ENCODE measurements around the gene THBD. TPM values are rescaled to one million over a fixed set of nuclear protein-coding genes. Genes with fewer than 3 reads are reported as not detected.

Gene THBD
- polyA plus RNA-seq, 1 donor, result 9.9 TPM

DNA sequence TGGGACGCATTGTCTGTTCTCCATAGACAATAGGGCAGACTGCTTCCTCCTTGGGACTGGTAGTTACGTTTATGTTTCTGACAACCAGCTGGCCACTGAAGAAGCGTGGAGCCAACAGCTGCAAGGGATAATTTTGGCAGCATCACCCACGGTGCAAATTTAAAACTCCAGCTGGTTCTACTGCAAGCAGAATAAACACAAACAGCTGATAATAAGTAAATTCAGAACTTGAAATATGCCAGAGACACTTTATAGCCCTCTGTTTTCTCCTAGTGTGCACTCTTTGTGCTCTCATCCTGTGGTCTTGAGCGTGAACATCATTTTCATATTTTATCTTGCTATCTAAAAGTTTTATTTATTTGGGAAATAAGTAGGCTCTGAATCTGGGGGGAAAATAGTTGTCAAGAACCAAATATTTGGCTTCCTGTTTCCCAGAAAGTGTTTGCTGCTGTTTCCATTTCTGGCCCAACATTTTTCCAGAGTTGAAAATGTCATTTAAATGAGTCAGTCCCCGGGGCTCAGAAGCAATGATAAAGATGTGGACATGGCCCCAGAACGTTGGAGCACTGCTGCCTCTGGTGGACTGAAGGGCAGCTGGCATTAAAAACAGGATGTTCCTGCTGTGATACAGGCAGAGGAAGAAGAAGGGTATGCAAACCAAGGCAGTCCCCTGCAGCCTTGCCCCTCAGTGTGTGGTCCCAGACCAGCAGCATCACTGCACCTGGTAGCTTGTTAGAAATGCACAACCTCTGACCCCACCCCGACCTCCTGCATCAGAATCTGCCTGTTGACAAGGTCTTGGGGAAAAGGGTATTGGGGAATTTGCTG is 12.5 kb upstream of the THBD start:
- peak; percentile 73 for DNase-seq

DNA sequence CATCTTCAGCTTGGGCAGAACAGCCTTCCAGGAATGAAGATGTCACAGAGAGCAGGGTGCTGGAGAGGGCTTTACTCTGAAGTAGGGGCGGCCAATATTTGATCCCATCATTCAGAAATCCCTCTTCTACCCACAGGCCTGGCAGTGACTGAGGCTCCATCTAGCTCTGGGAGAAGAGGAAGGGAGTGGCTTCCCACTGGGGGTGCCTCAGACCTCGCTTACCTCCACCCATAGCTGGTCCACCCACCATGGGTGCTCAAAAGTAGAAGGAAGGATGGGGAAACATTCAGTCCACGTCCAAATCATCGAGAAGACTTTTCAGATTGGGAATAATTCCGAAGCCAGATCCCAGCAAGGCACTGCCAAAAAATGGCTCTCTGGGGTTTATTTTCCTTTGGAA is 11.8 kb upstream of the THBD start:
- no peak for DNase-seq

DNA sequence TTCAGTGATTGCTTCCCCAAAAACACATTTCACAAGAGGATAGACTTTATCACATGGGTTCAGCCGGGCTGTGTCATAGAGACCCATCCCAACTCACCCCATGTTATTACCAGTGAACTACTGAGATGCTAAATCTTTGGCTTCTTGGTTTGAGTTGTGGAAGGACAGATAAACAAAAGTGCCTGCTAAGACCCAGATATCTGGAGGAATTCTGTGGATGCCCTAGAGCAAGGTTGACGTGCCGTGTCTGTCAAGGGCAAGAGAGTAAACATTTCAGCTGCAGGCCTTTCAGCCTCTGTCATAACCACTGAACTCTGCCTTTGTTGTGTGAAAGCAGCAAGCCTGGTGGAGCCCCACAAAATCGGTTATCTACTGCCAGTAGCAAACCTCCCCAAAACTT is 11.2 kb upstream of the THBD start:
- DNase-seq, result no peak

- no peak for DNase-seq
Observed at GRCh38 chr20:23059846-23060245, 10.4 kb upstream of the THBD start.

- DNase-seq, result no peak
Observed at GRCh38 chr20:23059001-23059400, 9.5 kb upstream of the THBD start.

DNA sequence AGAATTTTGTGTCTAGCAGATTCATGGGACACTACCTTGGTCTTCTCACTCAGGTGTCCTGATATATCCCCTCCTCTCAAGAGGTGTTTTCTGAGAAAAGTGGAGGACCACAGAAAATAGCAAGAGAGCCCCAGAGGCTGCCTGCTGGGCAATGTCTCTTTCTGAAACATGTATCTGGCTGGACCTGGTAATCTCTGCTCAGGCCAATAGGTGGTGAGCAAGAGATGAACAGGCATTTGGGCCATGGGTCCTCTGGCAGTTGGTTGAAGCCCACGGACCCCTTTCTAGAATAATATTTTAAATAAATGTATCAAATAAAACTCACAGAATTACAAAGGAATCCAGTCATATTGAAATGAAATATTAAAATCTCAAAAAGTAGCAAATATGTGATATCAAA is 8.8 kb upstream of the THBD start:
- DNase-seq, result no peak

GRCh38 chr20:23052904-23053303 is 3.4 kb upstream of the THBD start:
- no peak for DNase-seq

GRCh38 chr20:23050847-23051627 is 1.6 kb upstream of the THBD start:
- DNase-seq, result peak; percentile 80

GRCh38 chr20:23050076-23050838 is 785 bp upstream of the THBD start:
- DNase-seq, result no peak

GRCh38 chr20:23048283-23049200 is 930 bp downstream of the THBD start:
- no peak for DNase-seq

GRCh38 chr20:23047738-23048214 is 1.7 kb downstream of the THBD start:
- DNase-seq, result no peak

- DNase-seq, result no peak
Observed at GRCh38 chr20:23047001-23047737, 2.3 kb downstream of the THBD start.

GRCh38 chr20:23046431-23046830 is 3.0 kb downstream of the THBD start:
- no peak for DNase-seq

DNA sequence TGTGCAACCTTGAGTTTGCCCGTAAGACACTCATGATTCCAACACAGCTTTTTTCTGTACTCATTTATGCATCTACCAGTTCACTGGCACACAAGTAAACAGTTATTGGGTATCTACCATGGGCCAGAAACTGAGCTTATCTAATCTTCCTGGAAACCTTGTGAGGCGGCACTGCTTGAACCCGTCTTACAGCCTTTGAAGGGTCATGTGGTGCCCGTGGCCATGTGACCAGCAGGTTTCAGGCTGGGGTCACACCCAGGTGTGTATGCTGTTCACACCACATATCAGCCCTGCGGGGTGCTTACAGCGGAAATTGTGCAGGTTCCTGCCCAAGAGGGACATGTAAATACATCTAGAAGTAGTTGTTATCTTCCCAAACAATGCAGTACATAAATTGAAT is 6.1 kb downstream of the THBD start:
- no peak for DNase-seq

- no peak for DNase-seq
Observed at GRCh38 chr20:23042270-23042669, 7.2 kb downstream of the THBD start.

DNA sequence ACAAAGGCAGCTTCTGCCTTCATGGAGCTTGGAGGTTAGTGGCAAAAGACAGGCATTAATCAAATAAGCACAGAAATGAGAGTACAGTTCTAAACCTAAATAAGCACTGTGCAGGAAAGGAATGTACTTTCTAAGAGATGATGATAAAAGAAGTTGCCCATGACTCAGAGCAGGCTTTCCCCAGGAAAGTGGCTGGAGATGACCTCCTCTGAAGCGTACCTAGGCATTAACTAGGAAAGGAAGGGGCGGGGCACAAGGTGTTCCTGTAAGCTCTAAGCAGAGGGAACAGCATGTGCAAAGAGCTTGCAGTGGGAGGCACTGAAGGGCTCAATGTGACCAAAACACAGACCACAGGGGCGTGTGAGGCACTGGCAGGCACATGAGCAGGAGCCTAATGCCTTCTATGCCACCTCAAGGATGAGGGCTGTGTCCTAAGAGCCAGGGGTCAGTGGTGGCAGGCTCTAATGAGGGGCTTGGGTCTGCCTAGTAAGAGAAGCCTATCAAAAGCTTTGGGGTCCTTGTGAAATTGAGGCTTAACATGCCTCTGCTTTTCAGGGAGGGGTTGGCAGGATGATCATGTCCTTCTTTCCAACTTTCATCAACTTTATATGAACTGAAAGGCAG is 9.5 kb downstream of the THBD start:
- no peak for DNase-seq

GRCh38 chr20:23039136-23039875 is 10.2 kb downstream of the THBD start:
- no peak for DNase-seq

DNA sequence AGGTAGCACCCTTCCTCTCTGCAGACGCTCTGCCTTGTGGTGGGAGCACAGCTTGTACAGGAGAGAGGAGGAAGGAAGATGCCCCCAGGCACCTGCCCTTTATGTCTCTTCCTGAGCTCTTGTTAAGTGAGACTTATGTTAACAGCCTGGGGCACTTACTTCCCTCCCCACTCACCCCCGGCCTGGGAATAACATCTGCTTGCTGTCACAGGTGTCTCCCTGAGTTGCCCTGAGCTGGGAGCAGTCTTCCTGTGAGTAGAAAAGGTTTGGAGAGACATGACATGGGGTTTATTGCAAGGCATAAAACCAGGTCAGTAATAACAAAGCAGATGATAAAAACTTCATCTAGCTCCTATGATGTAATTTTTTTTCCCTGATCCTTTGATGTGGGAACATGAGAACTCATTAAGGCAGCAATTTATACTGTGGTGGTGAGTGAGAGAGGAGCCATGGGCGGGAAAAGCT is 12.4 kb downstream of the THBD start:
- DNase-seq, result no peak

- DNase-seq, result no peak
Observed at GRCh38 chr20:23036371-23036770, 13.1 kb downstream of the THBD start.

GRCh38 chr20:23035731-23036130 is 13.7 kb downstream of the THBD start:
- no peak for DNase-seq
